Measurements from ENCODE around the gene SLC15A5.

- TF ChIP-seq CTCF (IDR thresholded peaks at IDR 0.05) (no peak), POLR2A (IDR thresholded peaks at IDR 0.05) (no peak)
These were observed 17.0 kb upstream of the SLC15A5 start for GRCh38 chr12:16294376-16294956.
